GM19099 (cell line): ENCODE measurements around the gene ANKH.

Experiments
- POLR2A ChIP-seq: IDR thresholded peaks from 3 replicates; pipeline ENCODE4 v1.6.1; 2011; ENCODE audit warnings: low read depth; ENCODE audit not compliant: insufficient read length; ENCODE audit errors: extremely low read depth

The ANKH gene

DNA sequence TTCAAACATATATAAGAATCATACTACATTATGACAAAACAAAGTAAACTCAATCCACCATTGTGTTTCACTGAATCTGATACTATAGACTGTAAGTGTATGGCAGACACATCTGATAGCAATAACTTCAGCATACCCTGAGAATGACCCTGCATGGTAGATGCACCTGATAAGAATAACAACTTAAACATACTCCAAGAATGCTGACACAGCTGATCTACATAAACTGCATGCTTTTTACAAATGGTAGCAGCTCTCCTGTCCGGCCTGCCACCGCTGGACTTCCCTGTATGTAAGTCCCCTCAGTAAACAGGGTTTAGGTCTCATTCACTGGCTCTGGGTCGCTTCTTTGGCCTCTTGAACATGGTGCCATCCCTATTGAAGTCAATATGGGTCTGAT lies 100.4 kb downstream of the ANKH start:
- no peak for TF ChIP-seq POLR2A

- no peak for TF ChIP-seq POLR2A
Observed at GRCh38 chr5:14768508-14769365, 102.8 kb downstream of the ANKH start.

- no peak for TF ChIP-seq POLR2A
Observed at GRCh38 chr5:14767735-14768507, 103.7 kb downstream of the ANKH start.

DNA sequence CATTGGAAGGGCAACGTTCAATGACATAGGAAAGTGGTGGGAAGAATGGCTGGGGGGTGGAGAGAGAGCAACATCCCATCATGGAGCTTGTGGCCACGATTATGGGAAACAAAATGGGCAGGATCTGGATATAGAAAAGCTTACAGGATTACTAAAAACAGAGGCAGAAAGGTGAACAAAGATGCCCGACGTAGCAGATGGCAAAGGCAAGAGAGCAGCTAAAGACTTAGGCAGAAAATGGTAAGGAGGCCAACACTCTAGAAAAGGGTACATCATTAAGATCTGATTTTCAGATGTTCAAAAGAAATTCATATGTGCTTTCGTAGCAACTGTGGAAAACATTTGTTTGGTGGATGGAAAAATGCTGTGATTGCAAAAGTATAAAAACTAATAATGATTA lies 104.5 kb downstream of the ANKH start:
- no peak for TF ChIP-seq POLR2A

- no peak for TF ChIP-seq POLR2A
Observed at GRCh38 chr5:14766584-14766983, 105.0 kb downstream of the ANKH start.

GRCh38 chr5:14765587-14765986 lies 106.0 kb downstream of the ANKH start:
- TF ChIP-seq POLR2A, result no peak

GRCh38 chr5:14762549-14763216 lies 108.9 kb downstream of the ANKH start:
- no peak for TF ChIP-seq POLR2A

DNA sequence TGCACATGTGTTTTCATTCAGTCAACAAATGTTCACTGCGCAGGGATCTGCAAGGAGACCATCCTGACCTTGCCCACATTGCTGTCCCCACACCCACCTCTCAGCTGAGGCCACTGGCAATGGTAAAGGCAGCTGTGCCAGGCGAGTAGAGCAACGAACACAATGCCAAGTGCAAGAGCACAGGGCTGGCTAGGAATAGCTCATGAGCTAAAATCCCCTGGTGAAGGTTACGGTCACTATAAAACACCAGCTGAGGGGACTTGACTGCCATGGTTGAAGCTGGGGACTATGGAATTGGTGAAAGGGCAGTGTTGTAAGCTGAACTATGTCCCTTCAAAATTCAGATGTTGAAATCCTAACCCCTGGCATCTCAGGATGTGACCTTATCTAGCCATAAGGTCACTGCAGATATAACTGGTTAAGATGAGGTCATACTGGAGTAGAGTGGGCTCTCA lies 111.0 kb downstream of the ANKH start:
- TF ChIP-seq POLR2A, result no peak

DNA sequence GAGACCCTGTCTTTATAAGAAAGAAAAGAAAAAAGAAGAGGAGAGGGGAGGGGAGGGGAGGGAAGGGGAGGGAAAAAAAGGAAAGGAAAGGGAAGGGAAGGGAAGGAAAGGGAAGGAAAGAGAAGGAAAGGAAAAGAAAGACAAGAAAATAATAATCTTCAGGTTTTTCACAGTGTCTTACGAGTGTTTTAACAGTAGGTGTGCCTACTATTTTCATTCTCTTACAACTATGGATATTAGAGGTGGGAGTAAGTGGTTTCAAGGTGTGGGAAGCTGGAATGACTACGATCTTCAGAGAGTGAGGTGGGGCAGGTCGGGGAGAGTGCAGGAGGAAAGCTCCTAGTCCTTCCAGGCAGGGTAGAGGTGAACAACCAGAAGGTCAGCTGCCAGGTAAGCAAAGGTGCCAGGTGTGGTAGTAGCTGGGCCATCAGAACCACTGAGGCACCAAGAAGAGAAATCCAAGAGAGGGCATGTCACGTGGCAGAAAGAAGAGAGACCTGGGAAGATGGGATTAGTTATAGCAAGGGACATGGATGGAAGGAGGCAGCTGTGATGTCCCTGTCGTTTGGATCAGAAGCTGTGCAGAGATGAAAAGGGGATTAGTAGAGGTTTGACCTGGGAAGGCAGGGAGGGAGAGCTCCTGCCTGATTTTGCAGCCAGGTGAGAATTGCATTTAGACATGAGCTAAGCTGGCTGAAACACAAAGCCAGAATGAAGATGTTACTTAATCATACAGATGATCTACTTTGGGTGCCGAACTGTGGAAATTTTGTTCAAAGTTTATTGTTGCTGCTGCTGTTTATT lies 111.6 kb downstream of the ANKH start:
- TF ChIP-seq POLR2A, result no peak

DNA sequence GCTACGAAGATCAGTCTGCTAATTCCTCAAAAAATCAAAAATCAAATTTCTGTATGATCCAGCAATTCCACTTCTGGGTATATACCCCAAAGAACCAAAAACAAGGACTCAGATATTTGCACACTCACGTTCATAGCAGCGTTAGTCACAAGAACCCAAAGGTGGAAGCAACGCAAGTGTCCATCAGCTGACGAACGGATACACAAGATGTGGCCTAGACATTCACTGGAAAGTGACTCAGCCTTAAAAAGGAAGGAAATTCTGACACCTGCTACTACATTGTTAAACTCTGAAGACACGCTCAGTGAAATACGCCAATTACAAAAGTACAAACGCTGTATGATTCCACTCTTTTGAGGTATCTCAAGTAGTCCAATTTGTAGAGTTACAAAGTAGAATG lies 113.7 kb downstream of the ANKH start:
- no peak for TF ChIP-seq POLR2A

DNA sequence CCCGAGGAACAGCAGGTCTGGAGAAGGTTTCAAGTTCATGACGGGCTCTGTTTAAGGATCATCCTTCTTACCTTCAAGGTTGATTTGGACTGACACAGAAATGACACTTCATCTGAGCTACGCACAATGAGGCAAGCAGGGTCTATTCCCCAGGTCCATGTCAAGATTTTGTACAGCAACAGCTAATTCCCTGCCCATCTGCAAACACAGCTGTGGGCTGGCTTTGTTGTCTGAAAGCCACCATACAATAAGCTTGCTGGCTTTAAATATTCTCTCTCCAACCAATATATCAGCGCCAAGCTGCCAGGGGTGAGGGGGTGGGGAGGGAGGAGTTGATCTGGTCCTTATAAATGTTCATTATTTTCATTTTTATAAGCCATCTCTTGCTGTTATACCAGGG lies 115.1 kb downstream of the ANKH start:
- TF ChIP-seq POLR2A, result no peak

DNA sequence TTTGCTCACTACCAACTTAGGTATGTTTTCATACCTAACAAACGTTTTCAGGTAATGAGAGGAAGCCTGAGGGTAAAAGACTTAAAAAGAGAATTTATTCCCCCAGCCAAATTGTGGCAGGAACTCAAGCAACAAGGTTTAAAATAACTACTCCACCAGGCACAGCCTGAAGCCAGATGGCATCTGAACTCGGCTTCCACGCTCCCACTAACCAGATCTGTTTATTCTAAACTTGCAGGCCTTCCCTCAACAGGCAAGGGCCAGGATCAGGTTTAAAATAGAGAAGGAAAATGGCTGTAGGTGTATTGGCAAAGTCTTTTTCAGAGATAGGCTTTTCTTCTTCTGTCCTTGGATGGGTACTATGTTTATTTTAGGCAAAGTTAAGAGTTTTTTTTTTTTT lies 117.6 kb downstream of the ANKH start:
- no peak for TF ChIP-seq POLR2A

GRCh38 chr5:14753292-14753691 lies 118.3 kb downstream of the ANKH start:
- TF ChIP-seq POLR2A, result no peak

DNA sequence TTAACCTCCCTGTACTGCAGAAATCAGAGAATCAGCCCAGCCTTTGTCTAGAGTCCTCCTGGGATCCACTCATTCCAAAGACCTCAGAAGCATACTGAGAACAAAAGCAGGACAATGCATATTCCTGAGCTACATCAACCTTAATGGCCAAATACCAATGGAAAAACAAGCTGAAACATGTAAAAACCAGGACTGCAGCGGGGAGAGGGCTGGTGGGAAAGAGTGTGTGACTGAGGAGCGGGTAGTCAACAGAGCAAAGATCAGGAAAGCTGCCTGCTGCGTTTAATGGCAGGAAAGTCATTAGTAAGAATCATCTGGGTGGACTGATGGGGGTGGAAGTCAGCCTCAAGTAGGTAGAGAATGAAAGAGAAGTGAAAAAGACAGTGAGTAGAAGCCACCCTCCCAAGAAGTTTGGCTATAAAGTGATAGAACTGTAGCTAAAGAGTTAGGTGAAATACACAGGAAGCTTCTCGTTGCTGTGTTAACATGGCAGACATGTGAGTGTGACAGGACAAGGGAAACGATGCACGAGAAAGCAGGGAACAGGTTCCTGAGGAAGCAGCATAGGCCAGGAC lies 119.0 kb downstream of the ANKH start:
- no peak for TF ChIP-seq POLR2A
